ENCODE measurements around the gene CXCL3. TPM values are rescaled to one million over a fixed set of nuclear protein-coding genes. Genes with fewer than 3 reads are reported as not detected.

CXCL3 gene
- total RNA-seq, 6 experiments from 2014 or later, result 0.25 to 2.0 (median 0.62) TPM; not detected in 2

DNA sequence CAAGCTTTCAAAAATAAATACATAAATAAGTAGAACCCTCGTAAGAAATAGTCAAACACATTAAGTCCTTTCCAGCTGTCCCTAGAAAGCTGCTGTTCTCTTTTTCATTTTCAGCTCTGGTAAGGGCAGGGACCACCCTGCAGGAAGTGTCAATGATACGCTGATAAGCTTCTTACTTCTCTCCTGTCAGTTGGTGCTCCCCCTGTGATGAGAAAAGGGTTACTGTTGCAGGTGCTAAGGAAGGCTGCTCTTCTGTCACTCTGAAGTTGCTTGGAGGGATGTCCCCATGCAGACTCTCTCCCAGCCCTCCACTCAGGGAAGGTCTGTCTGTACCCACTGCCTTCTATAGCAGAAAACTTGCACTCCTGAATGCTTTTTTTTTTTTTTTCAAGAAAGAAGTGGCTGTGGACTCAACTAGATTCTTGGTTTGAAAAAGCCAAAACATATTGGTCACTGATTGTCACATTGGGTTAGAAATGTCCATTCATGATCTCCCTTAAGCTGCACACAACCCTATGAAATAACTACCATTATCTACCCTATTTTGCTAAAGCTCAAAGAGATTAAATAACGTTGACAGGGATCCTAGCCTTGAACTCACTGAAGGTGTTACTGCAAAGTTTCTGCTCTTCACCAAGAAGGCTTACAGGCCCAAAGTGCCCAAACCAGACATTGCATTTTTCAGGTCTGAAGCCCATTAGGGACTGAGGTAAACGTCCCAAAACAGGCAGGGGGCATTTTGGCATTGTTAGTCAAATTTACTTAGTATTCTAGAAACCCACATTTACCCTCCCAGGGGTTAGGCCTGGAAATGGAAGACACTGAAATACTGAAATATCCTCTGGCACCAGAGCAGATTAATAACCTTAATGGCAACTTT is 1.2 kb downstream of the CXCL3 start:
- no peak for DNase-seq
- ATAC-seq, result no peak
- Histone ChIP-seq H3K36me3 (no peaks in the 10 kb centered on the region), H3K27me3 (no peaks in the 10 kb centered on the region), H3K4me1 (no peaks in the 10 kb centered on the region), H3K27ac (no peak overlapping the region), H3K9me3 (no peaks in the 10 kb centered on the region), H3K4me3 (peak overlapping the region in 2 of 3 donors; percentile 54 to 63)
- TF ChIP-seq, protein P1, sequence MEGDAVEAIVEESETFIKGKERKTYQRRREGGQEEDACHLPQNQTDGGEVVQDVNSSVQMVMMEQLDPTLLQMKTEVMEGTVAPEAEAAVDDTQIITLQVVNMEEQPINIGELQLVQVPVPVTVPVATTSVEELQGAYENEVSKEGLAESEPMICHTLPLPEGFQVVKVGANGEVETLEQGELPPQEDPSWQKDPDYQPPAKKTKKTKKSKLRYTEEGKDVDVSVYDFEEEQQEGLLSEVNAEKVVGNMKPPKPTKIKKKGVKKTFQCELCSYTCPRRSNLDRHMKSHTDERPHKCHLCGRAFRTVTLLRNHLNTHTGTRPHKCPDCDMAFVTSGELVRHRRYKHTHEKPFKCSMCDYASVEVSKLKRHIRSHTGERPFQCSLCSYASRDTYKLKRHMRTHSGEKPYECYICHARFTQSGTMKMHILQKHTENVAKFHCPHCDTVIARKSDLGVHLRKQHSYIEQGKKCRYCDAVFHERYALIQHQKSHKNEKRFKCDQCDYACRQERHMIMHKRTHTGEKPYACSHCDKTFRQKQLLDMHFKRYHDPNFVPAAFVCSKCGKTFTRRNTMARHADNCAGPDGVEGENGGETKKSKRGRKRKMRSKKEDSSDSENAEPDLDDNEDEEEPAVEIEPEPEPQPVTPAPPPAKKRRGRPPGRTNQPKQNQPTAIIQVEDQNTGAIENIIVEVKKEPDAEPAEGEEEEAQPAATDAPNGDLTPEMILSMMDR (IDR thresholded peaks at IDR 0.05), result no peak
- no peak for TF ChIP-seq POLR2A (IDR thresholded peaks at IDR 0.05)
- intact Hi-C loops (cut with DNase I), result no loop called here
- 40% methylated on average over 4 of the region's 4 CpGs for WGBS (ENCODE audit: insufficient coverage, low coverage, low lambda C conversion rate, missing lambda C conversion rate)

GRCh38 chr4:74033739-74034138 is 4.8 kb downstream of the CXCL3 start:
- H3K9me3 ChIP-seq, result no peaks in the 10 kb centered on the region
- no peaks in the 10 kb centered on the region for H3K27me3 ChIP-seq
- TF ChIP-seq, protein P1 (IDR thresholded peaks at IDR 0.05), result no peak
- TF ChIP-seq POLR2A (IDR thresholded peaks at IDR 0.05), result no peak
- H3K4me3 ChIP-seq, result no peak overlapping the region
- H3K4me1 ChIP-seq, result no peaks in the 10 kb centered on the region
- H3K27ac ChIP-seq, result no peak overlapping the region
- intact Hi-C loops (cut with DNase I), result no loop called here
- no peak for ATAC-seq
- DNase-seq, result no peak
- H3K36me3 ChIP-seq, result no peaks in the 10 kb centered on the region

GRCh38 chr4:74032064-74032463 is 6.4 kb downstream of the CXCL3 start:
- no peaks in the 10 kb centered on the region for H3K9me3 ChIP-seq
- intact Hi-C loops (cut with DNase I), result no loop called here
- TF ChIP-seq, protein P1 (IDR thresholded peaks at IDR 0.05), result no peak
- no peak for TF ChIP-seq POLR2A (IDR thresholded peaks at IDR 0.05)
- DNase-seq, result no peak
- H3K27ac ChIP-seq, result no peak overlapping the region
- no peaks in the 10 kb centered on the region for H3K36me3 ChIP-seq
- no peak for ATAC-seq
- H3K4me1 ChIP-seq, result no peaks in the 10 kb centered on the region
- H3K4me3 ChIP-seq, result no peak overlapping the region
- no peaks in the 10 kb centered on the region for H3K27me3 ChIP-seq

DNA sequence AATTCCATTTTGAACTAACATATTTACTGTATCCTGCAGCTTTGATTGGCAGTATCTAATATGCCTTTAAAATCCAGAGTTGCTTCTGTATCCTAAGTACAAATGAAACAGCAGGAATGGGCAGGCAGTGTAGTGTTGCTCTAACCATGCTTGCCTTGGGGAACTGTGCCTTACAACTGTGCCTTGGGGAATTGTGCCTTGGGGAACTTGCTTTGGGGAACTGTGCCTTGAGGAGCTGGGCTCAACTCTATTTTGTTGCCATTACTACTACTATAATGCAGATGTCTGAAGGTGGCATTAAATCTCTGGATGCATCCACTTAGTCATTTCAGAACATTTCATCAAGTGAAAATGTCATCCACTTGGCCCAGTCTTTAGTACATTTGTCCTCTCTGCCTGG is 6.9 kb downstream of the CXCL3 start:
- no peaks in the 10 kb centered on the region for H3K36me3 ChIP-seq
- no peaks in the 10 kb centered on the region for H3K27me3 ChIP-seq
- TF ChIP-seq, protein P1 (IDR thresholded peaks at IDR 0.05), result no peak
- TF ChIP-seq POLR2A (IDR thresholded peaks at IDR 0.05), result no peak
- DNase-seq, result no peak
- H3K9me3 ChIP-seq, result no peaks in the 10 kb centered on the region
- ATAC-seq, result no peak
- no peak overlapping the region for H3K27ac ChIP-seq
- H3K4me3 ChIP-seq, result no peak overlapping the region
- no peaks in the 10 kb centered on the region for H3K4me1 ChIP-seq
- intact Hi-C loops (cut with DNase I), result no loop called here

- H3K9me3 ChIP-seq, result no peaks in the 10 kb centered on the region
- TF ChIP-seq, protein P1 (IDR thresholded peaks at IDR 0.05), result no peak
- no peak for TF ChIP-seq POLR2A (IDR thresholded peaks at IDR 0.05)
- ATAC-seq, result no peak
- intact Hi-C loops (cut with DNase I), result no loop called here
- no peak overlapping the region for H3K4me3 ChIP-seq
- DNase-seq, result no peak
- H3K27ac ChIP-seq, result no peak overlapping the region
- no peaks in the 10 kb centered on the region for H3K27me3 ChIP-seq
- no peaks in the 10 kb centered on the region for H3K36me3 ChIP-seq
- H3K4me1 ChIP-seq, result no peaks in the 10 kb centered on the region
Observed at GRCh38 chr4:74030285-74030684, 8.2 kb downstream of the CXCL3 start.
